Stimulated activated CD8-positive, alpha-beta memory T cell treated with anti-CD3 and anti-CD28 coated beads, Interleukin-12 subunit alpha, Interleukin-12 subunit beta, amount 100 ng/mL, for 4 hours (primary cell): ENCODE results near the gene GALNT10.

Source experiments
- DNase-seq: peaks from one replicate; pipeline ENCODE4 v3.0.0-alpha.2; 2020; ENCODE audit warnings: low read depth

GALNT10 gene

DNA sequence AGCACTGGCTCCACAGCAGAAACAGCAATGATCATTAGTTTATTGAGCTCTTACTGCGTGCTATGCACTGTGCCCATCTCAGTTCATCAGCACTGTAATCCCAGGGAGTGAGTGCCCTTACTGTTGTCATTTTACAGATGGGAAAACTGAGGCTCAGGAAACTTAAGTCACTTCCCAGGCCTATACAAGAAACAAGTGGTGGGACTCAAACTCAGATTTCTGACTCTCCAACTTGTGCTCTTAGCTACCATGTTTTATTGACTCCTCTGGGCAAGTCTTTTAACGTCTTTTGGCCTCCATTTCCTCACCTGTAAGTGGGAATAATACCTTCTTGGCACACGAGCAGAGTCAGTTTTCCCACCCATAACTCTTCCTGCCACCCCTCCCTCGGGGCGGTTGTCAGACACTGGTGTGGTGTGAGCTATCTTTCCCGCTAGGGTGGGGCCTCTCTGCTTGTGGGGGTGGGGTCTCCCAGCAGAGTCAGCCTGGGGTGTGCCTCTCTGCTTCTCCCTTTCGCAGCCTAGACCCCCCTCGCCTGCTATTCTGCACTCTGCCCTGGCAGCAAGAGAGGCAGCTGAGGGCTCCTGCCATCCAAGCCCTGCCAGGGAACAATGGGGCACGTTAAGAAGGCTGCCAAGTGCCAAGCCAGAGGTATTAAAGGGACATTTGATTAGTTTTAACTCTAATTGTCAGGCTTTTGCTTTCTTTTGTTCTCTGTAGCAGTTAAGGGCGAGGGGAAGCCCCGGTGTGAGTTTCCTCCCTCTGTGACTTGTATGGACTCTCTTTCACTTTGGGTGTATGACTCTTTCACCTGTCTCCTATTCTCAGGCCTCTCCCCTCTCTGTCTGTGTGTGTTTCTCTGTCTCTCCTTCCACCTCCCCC lies 12.1 kb downstream of the GALNT10 start:
- DNase-seq = peak; percentile 11

DNA sequence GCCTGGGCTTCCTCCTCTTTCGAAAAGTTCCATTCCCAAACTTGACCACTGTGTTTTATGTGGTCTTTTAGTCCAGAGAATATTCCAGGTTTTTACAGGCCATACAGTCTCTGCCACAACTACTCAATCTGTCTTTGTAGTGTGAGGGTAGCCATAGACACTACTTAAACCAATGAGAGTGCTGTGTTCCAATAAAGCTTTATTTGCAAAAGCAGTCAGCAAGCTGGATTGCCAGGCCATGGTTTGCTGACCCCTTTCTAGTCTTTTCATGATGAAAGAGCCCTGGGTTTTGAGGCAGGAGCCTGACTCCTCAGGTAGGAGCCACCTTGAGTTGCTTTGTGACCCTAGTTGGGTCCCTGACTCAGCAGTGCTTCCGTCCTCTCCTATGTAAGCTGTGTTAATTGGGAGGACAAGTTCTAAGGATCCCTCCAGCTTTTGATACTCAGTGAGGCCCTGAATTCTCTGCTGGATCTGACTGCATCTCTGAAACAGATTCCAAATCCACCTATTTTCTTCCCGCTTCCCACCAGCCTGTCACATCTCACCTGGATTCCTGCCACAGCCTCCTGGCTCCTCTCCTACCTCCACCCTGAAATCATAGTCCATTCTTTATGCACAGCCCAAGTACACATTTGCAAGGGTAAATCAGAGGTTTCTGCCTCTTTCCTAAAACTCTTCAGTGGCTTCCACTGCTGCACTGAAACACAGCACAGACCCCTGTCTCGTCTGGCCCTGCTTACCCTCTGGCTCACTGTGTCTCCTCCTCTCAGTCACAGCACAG lies 13.5 kb downstream of the GALNT10 start:
- DNase-seq = no peak

DNA sequence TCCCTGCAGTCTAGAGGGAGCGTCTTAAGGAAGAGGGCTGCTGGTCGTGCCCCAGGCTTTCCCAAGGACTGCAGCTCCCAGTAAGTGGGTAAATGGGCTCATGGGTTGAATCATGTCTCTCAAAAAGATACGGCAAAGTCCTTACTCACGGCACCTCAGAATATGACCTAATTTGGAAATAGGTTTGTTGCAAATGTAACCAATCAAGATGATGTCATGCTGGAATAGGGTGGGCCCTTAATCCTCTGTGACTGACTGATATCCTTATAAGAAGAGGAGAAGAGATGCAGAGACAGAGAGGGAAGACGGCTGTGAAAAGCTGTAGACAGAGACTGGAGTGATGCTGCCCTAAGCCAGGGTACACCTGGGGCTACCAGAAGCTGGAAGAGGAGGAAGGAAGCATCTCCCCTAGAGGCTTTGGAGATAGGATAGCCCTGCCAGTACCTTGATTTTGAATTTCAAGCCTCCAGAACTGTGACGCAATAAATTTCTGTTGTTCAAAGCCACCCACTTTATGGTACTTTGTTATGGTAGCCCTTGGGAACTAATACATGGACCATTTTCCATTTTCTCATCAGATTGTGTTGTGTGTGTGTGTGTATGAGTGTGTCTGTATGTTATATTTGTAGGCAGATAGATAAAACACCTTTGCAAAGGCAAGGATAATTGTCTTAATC lies 15.0 kb downstream of the GALNT10 start:
- no peak for DNase-seq

DNA sequence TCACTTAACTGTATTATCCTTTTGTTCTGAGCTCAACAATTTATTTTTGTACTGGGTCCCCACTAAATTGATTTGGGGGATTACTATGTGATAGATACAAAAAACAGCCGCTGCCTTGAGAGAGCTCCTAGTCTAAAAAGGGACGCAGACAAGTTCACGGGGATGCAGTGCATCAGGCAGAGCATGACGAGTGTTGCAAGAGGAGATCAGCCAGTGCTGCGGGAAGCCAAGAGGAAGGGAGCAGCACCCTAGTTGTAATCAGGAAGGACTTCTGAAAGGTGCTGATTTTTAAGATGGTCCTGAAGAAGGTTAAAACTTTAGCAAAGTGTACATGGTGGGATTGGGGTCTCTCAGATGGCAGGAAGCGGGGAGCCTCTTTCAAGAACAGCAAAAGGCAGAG lies 15.8 kb downstream of the GALNT10 start:
- no peak for DNase-seq

DNA sequence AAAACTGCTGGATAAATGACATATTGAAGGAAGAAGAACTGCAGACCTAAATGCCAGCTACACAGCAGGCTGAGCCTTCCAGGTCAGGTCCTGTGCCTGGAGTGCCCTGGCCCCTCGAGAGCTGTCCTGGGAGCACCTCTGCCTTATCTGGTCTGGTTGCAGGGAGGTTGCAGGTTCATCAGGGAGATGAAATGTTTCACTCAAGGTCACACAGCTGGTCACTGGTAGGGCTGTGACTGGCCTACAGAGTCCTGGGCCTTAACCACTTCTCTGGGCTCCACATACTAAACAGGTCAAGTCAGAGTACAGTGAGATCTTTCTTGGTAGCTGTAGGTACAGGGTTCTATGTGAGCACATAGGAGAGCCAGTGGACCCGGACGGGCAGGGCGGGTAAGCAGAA lies 16.7 kb downstream of the GALNT10 start:
- DNase-seq = no peak

DNA sequence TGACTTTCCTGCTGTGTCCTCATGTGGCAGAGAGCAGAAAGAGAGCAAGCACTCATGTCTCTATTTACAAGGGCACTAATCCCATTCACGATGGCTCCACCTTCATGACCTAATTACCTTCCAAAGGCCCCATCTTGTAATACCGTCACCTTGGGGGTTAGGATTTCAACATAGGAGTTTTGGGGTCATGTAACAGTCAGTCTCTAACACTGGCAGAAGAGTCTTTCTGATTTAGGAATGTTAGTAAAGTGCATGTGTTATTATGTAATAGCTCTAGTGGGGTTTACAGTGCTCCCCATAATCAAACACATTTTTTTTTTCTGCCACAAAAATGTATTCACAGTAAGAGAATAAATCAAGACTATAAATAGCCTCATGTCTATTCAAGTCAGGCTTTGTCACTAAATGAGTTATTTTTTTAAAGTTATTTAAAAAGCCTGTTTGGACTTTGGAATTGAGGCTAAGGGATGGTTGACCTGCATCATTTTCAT lies 19.1 kb downstream of the GALNT10 start:
- DNase-seq = no peak

DNA sequence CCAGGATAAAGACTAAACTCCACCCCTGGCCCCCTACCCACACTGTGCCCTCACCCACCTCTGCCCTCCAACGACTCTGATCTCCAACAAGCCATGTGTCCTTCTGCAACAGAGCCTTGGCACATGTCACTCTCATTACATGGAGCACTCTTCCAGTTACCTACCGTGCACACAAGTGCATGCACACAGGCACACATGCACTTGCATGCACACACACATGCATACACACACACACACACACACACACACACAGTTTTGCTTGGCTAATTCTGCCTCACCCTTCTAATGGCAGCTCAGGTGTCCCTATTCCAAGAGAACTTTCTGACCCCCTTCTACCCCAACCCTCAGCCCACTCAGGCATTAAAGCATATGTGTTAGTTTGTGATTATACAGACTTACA lies 19.6 kb downstream of the GALNT10 start:
- no peak for DNase-seq

DNA sequence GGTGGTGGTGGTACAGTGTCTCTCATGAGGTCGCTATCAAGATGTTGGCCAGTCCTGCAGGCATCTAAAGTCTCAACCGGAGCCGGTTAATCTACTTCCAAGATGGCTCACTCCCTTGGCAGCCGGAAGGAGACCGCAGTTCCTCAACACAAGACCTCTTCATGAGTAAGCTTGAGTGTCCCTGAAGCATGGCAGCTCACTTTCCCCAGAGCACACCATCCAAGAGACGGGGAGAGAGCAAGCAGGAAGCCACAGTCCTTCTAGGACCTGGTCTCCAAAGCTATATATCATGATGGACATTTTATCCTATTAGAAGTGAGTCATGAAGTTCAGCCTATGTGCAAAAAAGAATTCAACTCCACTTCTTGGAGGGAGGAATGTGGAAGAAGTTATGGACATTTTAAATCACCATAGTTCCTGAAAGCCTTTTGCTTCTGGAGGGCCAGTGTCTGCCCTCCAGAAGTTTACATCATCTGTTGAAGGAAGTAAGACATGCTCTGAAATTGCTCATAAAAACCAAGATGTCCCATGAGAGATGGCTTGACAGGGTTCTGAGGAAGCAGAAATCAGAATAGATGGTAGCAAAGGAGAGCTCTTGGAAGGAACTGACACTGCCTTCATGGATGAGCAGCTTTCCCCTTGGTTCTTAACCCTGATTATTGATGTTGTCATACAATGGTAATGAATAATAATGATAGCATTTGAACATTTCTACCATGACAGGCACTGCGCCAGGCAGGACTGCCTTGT lies 21.3 kb downstream of the GALNT10 start:
- no peak for DNase-seq

DNA sequence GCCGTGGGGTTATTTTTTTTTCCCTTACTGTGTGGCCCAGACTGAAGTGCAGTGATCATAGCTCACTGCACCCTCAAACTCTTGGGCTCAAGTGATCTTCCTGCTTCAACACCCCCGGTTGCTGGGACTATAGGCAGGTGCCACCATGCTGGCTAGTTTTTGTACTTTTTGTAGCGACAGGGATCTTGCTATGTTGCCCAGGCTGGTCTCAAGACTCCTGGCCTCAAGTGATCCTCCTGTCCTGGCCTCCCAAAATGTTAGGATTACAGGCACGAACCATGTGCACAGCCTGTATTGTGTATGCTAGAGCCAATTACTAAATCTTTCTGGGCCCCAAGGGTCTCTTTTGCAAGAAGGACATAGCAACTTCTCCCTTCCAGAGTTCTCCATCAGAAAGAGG lies 23.1 kb downstream of the GALNT10 start:
- no peak for DNase-seq

DNA sequence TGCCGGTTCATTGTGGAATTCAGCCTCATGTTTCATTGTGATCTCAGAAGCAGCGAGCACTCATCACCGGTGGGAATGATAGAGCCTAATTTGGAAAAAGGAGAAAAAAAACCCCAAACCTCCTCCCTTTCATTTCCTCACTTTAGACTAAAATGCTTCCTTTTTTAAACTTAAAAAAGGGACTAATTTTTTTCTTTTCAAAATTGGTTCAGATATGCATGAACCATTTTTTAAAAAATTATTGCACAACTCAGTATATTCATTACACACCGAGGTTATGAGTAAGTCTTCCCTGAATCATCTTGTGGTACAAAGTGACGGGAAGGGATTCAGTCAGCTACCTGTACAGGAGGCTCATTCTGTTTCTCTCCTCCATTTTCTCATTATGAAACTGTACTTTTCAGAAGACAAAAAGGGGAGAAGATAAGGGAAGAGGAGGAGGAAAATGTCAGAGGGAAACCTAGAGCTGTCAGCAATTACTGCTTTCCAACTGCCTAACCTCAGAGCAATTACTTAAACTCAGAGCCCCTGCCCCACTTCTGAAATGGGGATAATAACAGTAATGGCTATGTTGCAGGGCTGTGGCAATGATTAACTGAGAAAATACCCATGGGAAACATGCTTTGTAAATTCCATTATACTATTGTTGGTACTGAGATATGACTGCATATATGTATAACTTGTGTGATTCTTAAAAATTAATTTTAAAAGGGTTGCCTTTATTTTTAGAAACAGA lies 24.0 kb downstream of the GALNT10 start:
- no peak for DNase-seq

DNA sequence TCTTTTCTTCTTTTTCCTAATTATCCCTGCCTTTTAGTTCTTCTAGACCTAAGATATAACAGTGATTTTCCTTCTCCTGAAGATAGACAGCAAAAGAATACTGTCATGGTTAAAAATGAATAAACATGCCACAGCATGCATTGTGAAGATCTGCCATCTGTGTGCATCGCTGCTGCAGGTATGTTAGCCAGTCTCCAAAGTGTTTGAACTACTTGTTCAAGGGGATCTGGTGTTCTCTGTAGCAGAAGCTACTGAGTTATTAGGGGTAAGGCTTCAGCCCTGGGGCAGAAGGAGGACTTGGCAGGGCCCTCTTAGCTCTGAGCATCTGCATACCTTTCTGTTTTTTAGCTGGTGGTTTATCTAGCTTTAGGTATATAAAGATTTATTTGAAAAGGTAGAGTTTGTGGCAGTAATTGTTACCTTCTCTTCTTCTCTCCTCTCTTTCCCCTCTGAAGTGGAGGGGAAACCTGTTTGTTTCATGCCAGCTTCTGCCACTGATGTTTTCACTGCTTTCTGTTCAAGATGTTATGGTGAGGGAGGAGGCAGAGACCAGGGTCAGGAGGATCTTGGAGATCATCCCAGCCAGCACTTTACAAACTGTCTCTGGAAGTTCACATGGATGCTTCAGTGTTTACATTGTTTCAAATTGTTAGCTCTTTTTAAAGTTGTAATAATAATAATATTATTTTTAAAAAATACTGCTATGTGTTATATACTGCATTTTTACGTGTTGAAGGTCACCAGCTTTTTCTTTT lies 25.2 kb downstream of the GALNT10 start:
- no peak for DNase-seq

DNA sequence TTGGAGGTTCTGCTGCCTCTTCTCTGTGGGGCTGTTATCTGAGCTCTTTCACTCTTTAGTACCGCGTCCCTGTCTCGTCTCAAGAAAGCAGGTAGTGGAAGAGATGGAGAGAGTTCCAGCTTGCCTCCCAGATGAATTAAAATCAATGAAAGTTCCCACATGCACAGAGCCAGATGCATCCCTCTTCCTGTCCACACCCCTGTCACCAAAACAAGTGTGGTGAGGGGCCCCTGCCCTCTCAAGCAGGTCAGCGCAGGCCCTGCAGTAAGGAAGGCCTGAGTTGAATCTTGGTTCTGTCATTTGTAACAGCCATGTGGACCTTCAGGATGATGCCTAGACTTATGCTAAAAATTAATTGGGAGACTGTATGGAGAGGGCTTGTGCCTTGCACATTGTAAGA lies 26.9 kb downstream of the GALNT10 start:
- no peak for DNase-seq

DNA sequence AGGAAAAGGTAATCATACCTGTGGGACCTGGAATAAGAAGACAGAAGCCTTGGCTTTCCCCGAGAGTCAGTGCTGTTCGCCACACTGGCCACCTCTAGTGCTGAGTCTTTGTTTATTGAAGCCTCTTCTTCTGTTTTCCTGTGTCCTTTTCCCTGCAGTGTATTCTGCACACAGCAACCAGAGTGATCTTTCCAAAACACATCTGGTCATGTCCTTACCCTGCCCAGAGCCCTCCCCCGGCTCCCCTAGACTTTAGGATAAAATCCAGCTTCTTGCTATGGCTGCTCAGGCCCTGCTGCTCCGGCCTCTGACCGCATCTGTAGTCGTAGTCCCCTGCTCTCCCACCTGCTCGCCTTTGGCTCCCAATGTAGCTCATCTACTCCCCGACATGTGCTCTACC lies 28.3 kb downstream of the GALNT10 start:
- DNase-seq = no peak

DNA sequence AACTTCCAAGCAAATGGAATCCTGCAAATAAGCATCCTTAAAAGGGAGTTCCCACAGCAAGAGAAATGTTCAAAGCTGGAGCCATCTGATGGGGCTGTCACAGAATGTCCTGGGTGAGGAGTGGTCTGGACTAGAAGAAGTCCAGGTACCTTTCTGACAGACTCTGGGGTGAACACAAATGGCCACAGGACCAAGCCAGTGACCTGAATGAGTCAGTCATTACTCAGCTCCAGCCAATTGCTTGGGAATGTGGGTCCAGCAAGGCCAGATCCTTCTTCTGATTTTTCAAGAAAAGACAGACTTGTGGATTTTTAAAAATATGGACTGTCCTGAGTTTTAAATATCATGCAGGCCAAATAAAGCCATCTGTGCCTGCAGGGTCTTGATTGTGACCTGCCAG lies 30.1 kb downstream of the GALNT10 start:
- no peak for DNase-seq

DNA sequence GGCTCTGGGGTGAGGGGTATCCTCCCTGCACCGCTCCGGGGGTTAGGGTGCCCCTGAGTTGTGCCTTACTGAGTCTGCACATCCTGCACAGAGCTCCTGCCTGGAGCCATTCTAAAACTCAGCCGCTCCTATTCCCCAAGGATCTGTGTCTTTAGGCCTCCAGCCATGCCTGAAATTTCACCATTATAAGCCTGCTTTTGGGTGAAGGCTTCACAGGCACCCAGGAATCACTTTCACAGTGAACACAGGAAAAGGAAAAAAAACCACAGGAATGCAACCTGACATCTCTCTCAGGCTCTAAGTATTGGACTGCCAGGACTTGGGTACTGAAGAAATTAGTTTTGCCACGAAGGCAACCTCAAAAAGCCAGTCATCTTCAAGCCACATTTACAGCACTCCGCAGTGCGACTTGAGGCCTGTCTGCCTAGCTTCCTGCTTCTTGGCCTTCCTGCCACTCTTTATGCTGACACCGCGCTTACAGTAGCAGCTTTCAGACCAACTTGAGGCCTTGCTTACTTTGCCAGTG lies 30.9 kb downstream of the GALNT10 start:
- peak; percentile 16 for DNase-seq

DNA sequence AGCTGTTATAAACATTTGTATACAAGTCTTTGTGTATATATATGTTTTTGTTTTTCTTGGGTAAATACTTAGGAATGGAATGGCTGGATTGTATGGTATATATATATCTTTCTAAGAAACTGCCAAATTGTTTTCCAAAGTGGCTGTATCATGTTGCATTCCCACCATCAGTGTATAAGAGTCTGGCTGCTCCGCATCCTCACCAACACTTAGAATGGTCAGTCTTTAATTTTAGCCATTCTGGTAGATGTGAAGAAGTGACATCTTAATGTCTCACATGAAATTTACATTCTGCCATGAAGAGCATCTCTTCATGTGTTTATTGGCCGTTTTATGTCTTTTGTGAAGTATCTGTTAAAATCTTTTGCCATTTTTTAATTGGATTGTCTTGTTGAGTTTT lies 31.9 kb downstream of the GALNT10 start:
- no peak for DNase-seq

DNA sequence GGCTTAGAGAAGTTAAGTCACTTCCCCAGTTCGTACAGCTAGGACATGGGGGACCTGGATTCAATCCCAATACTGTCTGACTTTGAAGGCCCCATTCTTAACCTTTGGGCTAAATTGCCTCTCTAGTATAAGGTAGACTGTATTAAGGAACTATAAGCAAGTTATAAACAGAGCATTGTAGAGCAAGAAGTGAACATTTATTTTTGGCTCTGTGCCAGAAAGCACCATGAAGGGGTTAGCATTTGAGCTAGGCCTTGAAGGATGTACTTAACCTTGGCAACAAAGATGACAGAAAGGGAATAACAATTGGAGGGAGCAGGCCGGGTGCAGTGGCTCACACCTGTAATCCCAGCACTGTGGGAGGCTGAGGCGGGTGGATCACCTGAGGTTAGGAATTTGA lies 32.8 kb downstream of the GALNT10 start:
- DNase-seq = no peak

DNA sequence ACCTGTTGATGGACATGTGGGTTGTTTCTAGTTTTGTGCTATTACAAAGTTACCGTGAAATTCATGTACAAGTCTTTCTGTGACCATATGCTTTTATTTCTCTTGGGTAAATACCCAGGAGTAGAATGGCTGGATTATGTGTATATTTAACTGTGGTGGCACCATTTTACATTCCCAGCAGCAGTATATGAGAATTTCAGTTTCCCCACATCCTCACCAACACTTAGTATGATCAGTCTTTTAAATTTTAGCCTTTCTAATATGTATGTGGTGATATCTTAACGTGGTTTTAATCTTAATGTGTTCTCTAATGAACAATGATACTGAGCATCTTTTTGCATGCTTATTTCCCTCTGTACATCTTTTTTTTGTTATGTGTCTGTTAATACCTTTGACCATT lies 36.6 kb downstream of the GALNT10 start:
- no peak for DNase-seq

DNA sequence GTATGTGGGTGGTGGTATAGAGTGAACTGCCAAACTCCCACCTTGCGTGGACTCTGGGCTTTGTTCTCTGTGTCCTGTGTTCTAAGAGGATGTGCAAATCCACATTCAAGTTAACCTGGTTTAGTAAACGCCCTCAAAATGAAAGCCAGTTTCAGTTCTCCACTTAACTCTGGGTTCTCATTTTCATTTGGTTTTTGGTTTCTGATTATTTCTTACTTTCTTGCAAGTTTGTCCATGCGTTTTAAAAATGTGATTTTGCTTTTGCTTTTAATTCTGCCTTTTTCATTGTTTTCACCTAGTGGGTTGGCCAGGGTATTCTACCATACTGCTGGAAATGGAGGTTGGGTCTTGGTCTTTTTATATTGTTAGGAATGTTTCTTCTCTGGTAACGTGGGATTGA lies 38.2 kb downstream of the GALNT10 start:
- DNase-seq = no peak

DNA sequence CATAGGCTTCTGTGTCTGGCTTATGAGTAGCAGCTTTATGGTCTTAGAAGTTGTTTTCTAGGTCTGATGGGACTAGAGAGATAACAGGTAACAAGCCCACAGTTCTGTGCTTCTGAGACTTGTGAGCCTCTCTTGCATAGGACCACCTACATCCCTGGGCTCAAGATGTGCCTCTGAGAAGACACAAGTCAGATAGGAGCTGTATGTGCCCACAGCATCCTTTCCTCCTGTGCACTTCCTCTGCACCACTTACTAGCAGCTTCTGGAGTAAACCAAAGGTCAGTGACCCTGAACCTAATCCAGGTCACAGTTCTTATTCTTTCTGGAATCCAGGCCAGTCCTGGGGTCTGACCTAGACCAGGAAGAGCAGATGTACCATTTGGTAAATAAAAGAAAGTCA lies 40.0 kb downstream of the GALNT10 start:
- no peak for DNase-seq
